ENCODE results near the gene TPO. TPM values are rescaled to one million over a fixed set of nuclear protein-coding genes. Genes with fewer than 3 reads are reported as not detected.

Gene TPO
- total and polyA plus RNA-seq, 4 donors = not detected

GRCh38 chr2:1375794-1376193 is 37.5 kb upstream of the TPO start (continued):
- TF ChIP-seq, protein P1, sequence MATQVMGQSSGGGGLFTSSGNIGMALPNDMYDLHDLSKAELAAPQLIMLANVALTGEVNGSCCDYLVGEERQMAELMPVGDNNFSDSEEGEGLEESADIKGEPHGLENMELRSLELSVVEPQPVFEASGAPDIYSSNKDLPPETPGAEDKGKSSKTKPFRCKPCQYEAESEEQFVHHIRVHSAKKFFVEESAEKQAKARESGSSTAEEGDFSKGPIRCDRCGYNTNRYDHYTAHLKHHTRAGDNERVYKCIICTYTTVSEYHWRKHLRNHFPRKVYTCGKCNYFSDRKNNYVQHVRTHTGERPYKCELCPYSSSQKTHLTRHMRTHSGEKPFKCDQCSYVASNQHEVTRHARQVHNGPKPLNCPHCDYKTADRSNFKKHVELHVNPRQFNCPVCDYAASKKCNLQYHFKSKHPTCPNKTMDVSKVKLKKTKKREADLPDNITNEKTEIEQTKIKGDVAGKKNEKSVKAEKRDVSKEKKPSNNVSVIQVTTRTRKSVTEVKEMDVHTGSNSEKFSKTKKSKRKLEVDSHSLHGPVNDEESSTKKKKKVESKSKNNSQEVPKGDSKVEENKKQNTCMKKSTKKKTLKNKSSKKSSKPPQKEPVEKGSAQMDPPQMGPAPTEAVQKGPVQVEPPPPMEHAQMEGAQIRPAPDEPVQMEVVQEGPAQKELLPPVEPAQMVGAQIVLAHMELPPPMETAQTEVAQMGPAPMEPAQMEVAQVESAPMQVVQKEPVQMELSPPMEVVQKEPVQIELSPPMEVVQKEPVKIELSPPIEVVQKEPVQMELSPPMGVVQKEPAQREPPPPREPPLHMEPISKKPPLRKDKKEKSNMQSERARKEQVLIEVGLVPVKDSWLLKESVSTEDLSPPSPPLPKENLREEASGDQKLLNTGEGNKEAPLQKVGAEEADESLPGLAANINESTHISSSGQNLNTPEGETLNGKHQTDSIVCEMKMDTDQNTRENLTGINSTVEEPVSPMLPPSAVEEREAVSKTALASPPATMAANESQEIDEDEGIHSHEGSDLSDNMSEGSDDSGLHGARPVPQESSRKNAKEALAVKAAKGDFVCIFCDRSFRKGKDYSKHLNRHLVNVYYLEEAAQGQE (IDR thresholded peaks at IDR 0.05) = no peak
- no peak for TF ChIP-seq SP1 (IDR thresholded peaks at IDR 0.05)
- TF ChIP-seq RXRA (IDR thresholded peaks at IDR 0.05) = no peak
- TF ChIP-seq HNF4G (IDR thresholded peaks at IDR 0.05) = no peak
- TF ChIP-seq FOXA2 (IDR thresholded peaks at IDR 0.05) = no peak
- no peak for TF ChIP-seq TAF1 (conservative IDR thresholded peaks at IDR 0.05)
- no peak for TF ChIP-seq RAD21 (IDR thresholded peaks at IDR 0.05)
- TF ChIP-seq EGR1 (IDR thresholded peaks at IDR 0.05; ENCODE audit: low read depth in 2 of 2) = no peak
- no peak for TF ChIP-seq MAX (IDR thresholded peaks at IDR 0.05)
- TF ChIP-seq JUND (IDR thresholded peaks at IDR 0.05) = no peak

GRCh38 chr2:1377473-1377872 is 35.8 kb upstream of the TPO start:
- H3K36me3 ChIP-seq (ENCODE audit: control insufficient read depth in 4 of 4, insufficient read depth in 3 of 4, low read depth in 1 of 4, low read length in 3 of 4) = no peaks in the 10 kb centered on the region
- no peak for DNase-seq (ENCODE audit: low spot score)
- no peaks in the 10 kb centered on the region for H3K4me1 ChIP-seq (ENCODE audit: control insufficient read depth in 4 of 4, insufficient read depth in 4 of 4, low read length in 3 of 4)
- H3K27me3 ChIP-seq (ENCODE audit: control insufficient read depth in 4 of 4, insufficient read depth in 4 of 4, low read length in 3 of 4) = peaks cover 0 to 3% (median 2%) of the 10 kb centered on the region in 4 donors
- no peak overlapping the region for H3K4me3 ChIP-seq (ENCODE audit: low read depth in 1 of 3, low read length in 3 of 3)
- WGBS = 72% methylated on average over 6 of the region's 6 CpGs
- H3K27ac ChIP-seq (ENCODE audit: low read depth in 1 of 2, low read length in 2 of 2) = no peak overlapping the region
- H3K9ac ChIP-seq (ENCODE audit: low read depth in 1 of 2, low read length in 2 of 2) = no peak overlapping the region
- no peaks in the 10 kb centered on the region for H3K9me3 ChIP-seq (ENCODE audit: control insufficient read depth in 4 of 4, low read length in 3 of 4)
- TF ChIP-seq YY1 (IDR thresholded peaks at IDR 0.05) (no peak), HNF4A (conservative IDR thresholded peaks at IDR 0.05) (no peak), RAD21 (IDR thresholded peaks at IDR 0.05) (no peak), MAX (IDR thresholded peaks at IDR 0.05) (no peak), NR2F2 (IDR thresholded peaks at IDR 0.05) (no peak), FOXA2 (IDR thresholded peaks at IDR 0.05) (no peak), GABPA (IDR thresholded peaks at IDR 0.05 in 1 of 2, conservative IDR thresholded peaks at IDR 0.05 in 1 of 2) (no peak), RXRA (IDR thresholded peaks at IDR 0.05) (no peak), ATF3 (IDR thresholded peaks at IDR 0.05) (no peak), JUND (IDR thresholded peaks at IDR 0.05) (no peak), HNF4G (IDR thresholded peaks at IDR 0.05) (no peak)
- TF ChIP-seq, protein P2, sequence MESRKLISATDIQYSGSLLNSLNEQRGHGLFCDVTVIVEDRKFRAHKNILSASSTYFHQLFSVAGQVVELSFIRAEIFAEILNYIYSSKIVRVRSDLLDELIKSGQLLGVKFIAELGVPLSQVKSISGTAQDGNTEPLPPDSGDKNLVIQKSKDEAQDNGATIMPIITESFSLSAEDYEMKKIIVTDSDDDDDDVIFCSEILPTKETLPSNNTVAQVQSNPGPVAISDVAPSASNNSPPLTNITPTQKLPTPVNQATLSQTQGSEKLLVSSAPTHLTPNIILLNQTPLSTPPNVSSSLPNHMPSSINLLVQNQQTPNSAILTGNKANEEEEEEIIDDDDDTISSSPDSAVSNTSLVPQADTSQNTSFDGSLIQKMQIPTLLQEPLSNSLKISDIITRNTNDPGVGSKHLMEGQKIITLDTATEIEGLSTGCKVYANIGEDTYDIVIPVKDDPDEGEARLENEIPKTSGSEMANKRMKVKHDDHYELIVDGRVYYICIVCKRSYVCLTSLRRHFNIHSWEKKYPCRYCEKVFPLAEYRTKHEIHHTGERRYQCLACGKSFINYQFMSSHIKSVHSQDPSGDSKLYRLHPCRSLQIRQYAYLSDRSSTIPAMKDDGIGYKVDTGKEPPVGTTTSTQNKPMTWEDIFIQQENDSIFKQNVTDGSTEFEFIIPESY (IDR thresholded peaks at IDR 0.05) = no peak
- TF ChIP-seq, protein P3, sequence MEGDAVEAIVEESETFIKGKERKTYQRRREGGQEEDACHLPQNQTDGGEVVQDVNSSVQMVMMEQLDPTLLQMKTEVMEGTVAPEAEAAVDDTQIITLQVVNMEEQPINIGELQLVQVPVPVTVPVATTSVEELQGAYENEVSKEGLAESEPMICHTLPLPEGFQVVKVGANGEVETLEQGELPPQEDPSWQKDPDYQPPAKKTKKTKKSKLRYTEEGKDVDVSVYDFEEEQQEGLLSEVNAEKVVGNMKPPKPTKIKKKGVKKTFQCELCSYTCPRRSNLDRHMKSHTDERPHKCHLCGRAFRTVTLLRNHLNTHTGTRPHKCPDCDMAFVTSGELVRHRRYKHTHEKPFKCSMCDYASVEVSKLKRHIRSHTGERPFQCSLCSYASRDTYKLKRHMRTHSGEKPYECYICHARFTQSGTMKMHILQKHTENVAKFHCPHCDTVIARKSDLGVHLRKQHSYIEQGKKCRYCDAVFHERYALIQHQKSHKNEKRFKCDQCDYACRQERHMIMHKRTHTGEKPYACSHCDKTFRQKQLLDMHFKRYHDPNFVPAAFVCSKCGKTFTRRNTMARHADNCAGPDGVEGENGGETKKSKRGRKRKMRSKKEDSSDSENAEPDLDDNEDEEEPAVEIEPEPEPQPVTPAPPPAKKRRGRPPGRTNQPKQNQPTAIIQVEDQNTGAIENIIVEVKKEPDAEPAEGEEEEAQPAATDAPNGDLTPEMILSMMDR (IDR thresholded peaks at IDR 0.05; ENCODE audit: low read depth, low read length, missing input control) = no peak

Measured in liver (tissue), 9 donors.